Measurements from ENCODE around the gene C4orf54.

DNA sequence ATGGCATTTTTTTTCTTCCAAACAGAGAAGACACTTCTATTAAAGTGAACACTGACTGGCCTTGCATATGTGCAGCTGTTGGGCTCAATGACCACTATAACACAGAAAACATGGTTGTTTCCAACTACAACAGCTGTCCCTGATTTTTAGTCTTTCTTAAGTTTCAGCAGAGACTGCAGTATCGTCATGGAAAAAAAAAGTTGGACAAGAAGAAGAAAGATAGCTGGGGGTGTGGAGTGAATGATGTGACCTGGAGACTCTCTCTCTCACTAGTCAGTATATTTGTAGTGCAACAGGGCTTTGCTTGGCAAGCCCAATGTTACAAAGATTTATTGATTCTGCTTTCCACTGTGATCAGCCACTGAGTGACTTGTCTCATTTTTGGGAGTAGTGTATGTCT, 29.5 kb upstream of the C4orf54 start:
- TF ChIP-seq EZH2 (IDR thresholded peaks at IDR 0.05; ENCODE audit: low read length, unreplicated experiment) (no peak), EZH2phosphoT487 (IDR thresholded peaks at IDR 0.05; ENCODE audit: borderline replicate concordance, low read length) (no peak)
- TF ChIP-seq, protein P1, sequence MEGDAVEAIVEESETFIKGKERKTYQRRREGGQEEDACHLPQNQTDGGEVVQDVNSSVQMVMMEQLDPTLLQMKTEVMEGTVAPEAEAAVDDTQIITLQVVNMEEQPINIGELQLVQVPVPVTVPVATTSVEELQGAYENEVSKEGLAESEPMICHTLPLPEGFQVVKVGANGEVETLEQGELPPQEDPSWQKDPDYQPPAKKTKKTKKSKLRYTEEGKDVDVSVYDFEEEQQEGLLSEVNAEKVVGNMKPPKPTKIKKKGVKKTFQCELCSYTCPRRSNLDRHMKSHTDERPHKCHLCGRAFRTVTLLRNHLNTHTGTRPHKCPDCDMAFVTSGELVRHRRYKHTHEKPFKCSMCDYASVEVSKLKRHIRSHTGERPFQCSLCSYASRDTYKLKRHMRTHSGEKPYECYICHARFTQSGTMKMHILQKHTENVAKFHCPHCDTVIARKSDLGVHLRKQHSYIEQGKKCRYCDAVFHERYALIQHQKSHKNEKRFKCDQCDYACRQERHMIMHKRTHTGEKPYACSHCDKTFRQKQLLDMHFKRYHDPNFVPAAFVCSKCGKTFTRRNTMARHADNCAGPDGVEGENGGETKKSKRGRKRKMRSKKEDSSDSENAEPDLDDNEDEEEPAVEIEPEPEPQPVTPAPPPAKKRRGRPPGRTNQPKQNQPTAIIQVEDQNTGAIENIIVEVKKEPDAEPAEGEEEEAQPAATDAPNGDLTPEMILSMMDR (conservative IDR thresholded peaks at IDR 0.05; ENCODE audit: low read depth, low read length): no peak
